C4-2B (cell line): ENCODE data around the gene PEPD.

Experiments used
- CTCF ChIP-seq: fragments of 450-650 bp; conservative IDR thresholded peaks from 2 replicates; pipeline ENCODE4 v1.5.1; 2017; ENCODE audit warnings: mild to moderate bottlenecking
- ZFX ChIP-seq: fragments of 450-650 bp; IDR thresholded peaks from 2 replicates; pipeline ENCODE4 v1.6.1; 2017

GRCh38 chr19:33347300-33347699 lies 174.3 kb downstream of the PEPD start:
- TF ChIP-seq CTCF (no peak), ZFX (no peak)
